Left cardiac atrium (tissue), 4 donors: Measurements from ENCODE around the gene CLDN18. TPM values are rescaled to one million over a fixed set of nuclear protein-coding genes. Genes with fewer than 3 reads are reported as not detected.

Experiments used
- ATAC-seq, 2 donors: fragments of 200-7000 bp; cut with Tn5 transposase; one replicate each; pipeline ENCODE4 v1.9.1; 2020; ENCODE audit warnings: mild to moderate bottlenecking in 2 of 2, moderate library complexity in 2 of 2
- DNase-seq: peaks from one replicate; pipeline ENCODE4 v3.0.0-alpha.2; 2020
- intact Hi-C, 2 donors: fragments of 100-400 bp; cut with DNase I; formaldehyde crosslinking; loops; one replicate each; pipeline versions ENCODE4 v1.14.1 to v1.15.1; 2022 to 2023
- total RNA-seq, 2 donors: library from RNA; stranded (reverse); fragmentation: NEBNext Ultra II Directional; extraction: Animal tissue kit (Norgen Biotek cat#: 25700); gene quantifications; one replicate each; pipeline ENCODE4 v1.2.1, GENCODE V29; 2021
- donor health status: DM: no; HTN: yes; CAD: no.
- donor health status: DM: no; HTN: yes; CAD: no; lungs with severe emphysema.
- donor health status: DM: yes; HTN: yes; CAD: no.
- donor health status: Dilated cardiomyopathy.

CLDN18 gene
- total RNA-seq, 2 donors from 2014 or later, result 13.2 to 47.9 TPM

DNA sequence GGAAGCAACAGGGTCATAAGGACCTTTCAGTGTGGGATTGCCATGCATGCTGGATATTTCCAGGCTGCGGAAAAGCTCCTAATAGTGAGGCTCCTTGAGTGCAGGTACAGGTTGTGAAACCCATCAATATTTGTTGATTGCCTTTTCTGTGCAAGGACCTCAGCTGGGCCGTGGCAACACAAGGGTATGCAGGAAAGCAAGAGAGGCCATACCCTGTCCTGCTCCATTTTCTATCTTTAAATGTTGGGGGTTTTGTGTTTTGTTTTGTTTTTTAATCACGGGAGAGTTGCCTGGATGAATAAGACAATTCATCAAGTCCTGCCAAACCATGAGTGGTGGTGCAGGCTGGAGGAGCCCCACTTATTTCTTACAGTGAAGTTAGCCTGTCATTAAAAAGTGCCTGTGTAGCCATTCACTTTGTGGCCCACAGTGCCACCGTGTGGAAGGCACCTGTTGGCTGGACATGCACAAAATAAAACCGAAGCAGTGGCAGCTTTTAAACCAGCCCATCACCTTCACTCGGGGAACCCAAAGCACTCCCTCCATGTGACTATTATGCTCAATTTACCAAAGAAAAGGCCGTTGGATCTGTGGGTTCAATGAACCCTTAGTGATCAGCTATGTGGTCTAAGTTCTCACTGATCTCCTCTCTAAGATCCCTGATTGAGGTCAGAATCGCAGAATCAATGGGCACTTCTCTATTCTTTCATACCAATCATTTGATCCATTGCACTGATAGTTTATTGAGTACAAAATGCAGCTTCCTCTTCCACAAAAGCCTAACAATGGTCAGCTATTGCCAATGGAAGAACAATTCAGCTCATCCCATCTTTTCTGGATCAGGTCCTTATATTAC lies 42.2 kb downstream of the CLDN18 start:
- peak; percentile 71 to 72 for ATAC-seq
- DNase-seq, result peak; percentile 40
- intact Hi-C loops, result loop anchor here in 1 of 2 donors (5.0 kb wide), 1 partner anchor 945 kb away; no protein-coding TSS in a partner anchor

DNA sequence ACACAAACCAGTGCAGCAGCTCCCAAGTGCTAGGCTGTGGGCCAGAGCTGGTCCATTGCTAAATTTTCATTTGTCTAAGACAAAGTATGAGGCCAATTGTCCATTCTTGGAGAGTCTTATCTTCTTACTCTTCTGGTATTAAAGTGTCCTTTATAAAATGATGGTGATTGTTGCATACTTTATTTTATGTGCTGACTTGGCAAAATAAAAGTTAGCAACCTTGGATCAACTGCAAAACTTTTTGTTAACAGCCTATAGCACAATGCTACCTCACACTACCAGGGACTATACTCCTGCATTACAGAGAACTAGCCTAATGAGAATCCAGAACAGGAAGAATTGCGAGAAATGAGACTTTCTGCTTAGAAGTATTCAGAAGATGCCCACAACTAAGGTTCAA lies 44.1 kb downstream of the CLDN18 start:
- DNase-seq, result no peak
- intact Hi-C loops, result loop anchor here in 1 of 2 donors (5.0 kb wide), 1 partner anchor 947 kb away; no protein-coding TSS in a partner anchor
- no peak for ATAC-seq

DNA sequence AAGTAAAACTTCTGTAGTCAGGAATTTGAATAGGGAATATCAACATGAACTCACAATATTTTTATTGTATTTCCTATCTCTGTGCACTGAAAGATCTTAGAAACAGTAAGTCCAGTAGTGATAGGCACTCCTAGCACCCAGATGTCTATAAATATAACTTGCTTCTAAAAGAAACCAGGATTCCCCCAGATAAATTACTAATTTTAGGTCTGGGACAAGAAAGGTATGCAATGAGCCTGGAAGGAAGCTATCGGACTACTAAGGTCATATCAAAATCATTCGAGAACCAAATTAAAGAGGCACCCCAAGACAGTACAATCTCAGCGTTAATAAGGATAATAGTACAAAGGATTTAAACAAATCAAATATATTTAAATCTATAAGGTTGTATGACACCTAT lies 47.4 kb downstream of the CLDN18 start:
- intact Hi-C loops, result no loop called here
- ATAC-seq (no peak), DNase-seq (no peak)

DNA sequence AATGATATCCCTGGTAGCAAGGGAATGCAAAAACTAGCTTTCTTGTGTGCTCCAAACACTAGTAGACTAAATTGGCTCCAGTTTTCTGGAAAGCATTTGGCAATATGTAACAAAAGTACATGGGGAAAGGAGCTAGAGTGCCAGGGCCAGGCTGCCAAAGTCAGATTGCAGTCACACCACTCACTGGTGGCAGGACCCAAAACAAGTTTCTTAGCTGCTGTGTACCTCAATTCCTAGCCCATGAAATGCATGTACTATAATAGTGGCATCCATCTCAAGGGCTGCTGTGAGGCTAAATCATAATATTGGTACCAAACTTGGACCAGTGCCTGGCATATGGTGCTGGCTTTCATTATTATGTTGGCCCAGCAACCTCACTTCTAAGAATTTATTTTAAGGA lies 49.3 kb downstream of the CLDN18 start:
- intact Hi-C loops, result no loop called here
- DNase-seq, result no peak
- ATAC-seq, result peak; percentile 46 to 76

DNA sequence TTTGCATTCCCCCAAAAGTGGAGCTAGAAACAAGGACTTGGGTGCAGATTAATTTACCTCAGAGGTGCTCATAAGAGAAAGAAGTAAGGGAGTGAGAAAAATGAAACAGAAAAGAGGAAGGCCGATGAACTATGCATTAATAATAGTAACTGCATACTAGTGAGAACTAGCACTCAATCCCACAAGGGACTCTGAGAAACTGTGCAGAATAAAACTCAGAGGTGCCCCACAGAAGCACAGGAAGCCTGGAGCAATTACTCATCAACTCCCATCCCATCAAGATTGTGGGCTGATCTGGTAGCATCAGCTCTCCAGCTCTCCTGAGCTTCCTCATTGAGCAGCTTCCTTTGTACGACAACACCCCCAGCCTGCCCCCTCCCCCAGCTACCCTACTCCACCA lies 50.8 kb downstream of the CLDN18 start:
- no peak for ATAC-seq
- no peak for DNase-seq
- intact Hi-C loops, result no loop called here

DNA sequence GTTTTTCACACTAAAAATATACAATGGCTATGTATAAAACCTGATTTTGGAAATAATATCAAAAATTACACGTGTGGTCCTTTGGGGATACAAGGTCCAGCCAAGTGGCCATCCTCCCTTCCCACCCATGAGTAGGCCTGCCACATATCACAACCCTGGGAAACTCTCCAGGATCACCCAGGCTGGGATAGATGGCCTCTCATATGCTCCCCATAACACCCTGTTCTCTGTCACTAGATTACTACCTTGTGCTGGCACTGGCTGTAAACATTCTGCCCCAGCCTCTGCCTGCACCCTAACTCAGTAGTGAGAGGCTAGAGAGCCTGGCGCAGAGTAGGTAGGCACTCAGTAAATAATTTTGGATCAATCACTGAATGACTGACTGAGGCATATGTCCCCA lies 52.1 kb downstream of the CLDN18 start:
- ATAC-seq (no peak), DNase-seq (no peak)
- intact Hi-C loops, result no loop called here

DNA sequence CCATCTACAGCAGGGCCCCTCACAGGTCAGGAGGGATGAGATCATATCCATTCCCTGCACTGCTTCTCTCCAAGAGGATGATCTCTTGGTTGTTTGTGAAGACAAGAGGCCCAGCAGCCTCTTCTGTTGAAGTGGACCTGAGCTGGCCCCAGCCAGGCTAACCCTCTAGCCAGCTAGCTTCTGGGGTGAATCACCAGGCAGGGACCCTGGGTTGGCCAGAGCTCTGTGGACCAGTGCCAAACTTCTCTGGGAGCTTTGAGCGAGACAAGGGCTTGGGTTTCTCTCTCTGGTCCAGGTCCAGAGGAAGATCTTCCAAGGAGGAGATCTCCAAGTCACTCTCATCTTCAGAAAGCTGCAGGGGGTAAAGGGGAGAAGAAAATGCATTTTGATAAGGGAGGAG lies 52.7 kb downstream of the CLDN18 start:
- intact Hi-C loops, result no loop called here
- DNase-seq (no peak), ATAC-seq (peak in 1 of 2 donors; percentile 77)

DNA sequence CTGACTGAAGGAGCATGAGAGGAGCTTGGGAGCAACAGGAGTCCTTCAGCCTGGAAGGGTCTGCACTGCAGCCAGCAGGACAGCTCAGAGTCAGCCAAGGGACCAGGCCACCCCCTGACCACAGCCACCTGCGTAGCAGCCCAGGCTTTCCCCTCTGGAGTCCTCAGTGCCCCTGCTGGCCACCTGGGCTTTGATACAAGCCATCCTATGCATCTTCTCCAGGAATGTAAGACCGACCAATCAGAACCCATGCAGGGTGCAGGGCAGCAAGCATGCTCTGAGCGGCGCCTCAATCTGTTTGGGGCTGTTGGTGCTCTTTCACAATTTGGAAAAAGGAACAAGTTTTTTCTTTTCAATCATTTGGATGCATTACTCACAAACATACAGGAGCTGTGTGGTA lies 53.5 kb downstream of the CLDN18 start:
- no peak for DNase-seq
- intact Hi-C loops, result no loop called here
- no peak for ATAC-seq

DNA sequence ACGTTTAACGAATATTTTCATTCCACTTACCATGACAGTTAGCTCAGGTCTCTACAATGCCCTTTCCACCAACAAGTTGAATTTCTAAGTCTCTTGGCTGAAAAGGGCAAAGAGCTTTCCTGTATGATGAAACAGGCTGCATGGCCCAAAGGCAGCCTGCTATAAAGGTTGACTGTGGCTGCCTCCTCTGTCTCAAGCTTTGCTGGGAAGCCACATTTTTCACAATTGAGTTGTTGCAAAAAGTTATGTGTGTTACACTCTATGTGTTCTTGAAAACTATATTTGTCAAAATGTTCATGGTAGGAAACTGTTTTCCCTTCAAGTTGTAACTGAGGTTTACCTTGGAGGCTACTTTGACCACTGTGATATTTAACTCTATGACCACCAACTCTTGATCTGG lies 56.0 kb downstream of the CLDN18 start:
- intact Hi-C loops, result loop anchor here in 1 of 2 donors (5.0 kb wide), 1 partner anchor 51 kb away; the partner anchor contains the start of gene DZIP1L
- no peak for DNase-seq
- ATAC-seq, result no peak

DNA sequence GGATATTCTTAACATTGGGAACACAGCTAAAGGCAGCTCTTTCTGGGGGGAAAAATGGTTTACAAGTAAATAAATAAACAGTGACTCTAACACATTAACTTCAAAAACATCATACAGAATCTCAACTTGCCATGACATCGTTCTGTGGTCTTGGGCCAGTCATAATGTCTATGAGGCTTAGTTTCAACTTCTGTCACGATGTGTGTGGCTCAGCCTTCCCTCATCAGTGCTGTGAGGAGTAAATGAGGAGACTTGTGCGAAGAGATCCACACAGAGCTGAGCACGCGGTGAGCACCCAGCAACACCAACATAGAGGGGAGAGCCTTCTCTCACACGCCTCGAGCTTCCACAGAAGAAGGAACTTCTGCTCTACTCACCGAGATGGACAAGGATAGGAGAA lies 56.4 kb downstream of the CLDN18 start:
- no peak for DNase-seq
- ATAC-seq, result no peak
- intact Hi-C loops, result loop anchor here in 1 of 2 donors (5.0 kb wide), 1 partner anchor 51 kb away; the partner anchor contains the start of gene DZIP1L

DNA sequence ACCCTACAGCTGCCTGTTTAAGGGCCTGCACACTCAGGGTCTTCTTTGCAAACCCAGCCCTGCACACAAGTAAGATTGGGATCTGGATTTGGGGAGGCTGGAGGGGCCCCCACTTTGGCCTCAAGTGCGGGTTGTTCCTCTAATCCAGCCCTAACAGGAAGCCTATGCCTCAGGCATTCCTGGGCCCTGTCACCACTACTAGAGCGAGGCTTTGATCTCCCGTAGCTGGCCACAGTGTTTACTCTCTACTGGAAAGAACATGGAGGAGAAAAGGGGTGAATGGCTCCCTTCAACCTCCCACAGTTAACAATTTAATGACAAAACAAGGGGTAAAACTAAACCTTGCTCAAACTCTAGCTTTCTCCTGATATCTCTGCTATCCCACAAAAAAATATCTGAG lies 57.0 kb downstream of the CLDN18 start:
- intact Hi-C loops, result loop anchor here in 1 of 2 donors (5.0 kb wide), 1 partner anchor 50 kb away; the partner anchor contains the start of gene DZIP1L
- ATAC-seq (no peak), DNase-seq (no peak)

DNA sequence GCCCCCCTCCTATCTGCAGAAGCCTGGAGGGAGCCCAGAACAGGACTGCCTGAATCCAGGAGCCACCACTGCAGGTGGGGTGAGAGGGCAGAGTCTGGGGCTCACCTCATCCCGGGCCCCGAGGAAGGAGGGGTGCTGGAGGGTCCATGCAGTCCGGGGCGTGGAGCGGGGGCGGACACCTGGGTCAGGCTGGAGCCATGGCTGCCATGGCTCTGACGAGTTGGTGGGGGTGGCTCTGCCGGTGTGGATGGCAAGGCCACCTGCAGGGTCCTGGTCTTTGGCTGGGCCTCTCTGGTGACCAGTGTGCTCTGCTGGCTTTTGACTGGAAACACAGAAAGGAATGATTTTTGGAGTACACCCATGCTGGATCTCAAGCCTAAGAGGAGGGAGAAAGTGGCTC lies 58.1 kb downstream of the CLDN18 start:
- intact Hi-C loops, result loop anchor here in 1 of 2 donors (5.0 kb wide), 1 partner anchor 49 kb away; the partner anchor contains the start of gene DZIP1L
- ATAC-seq (no peak), DNase-seq (no peak)

DNA sequence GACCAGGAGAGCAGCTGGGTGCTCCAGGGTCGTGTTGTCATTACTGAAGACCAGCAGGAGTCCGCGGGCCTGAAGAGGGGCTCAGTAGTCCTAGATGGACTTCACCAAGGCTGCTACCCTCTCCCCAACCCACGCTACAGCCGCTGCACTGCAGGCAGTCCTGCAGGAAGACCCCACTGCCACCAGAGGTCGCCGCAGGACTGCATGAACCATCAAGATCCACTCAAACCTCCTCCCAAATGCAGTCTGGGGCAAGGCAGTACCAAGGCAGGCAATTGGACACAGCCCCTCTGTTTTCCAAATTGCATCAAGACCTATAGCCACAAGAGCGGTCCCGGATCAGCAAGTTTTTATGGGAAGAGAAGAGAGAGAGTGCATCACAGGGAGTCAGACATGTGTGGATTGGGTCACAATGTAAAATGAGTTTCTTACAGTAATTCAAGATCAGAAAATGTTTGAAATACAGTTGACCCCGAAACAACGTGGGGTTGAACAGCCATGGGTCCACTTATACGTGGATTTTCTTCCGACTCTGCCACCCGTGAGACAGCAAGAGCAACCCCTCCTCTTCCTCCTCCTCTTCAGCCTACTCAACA lies 58.7 kb downstream of the CLDN18 start:
- DNase-seq (peak; percentile 82), ATAC-seq (peak; percentile 90 to 94)
- intact Hi-C loops, result loop anchor here (1.0 to 5.0 kb wide), 2 partner anchors 49 to 51 kb away; partner anchors contain the start of gene DZIP1L (in 1 of the 2)

DNA sequence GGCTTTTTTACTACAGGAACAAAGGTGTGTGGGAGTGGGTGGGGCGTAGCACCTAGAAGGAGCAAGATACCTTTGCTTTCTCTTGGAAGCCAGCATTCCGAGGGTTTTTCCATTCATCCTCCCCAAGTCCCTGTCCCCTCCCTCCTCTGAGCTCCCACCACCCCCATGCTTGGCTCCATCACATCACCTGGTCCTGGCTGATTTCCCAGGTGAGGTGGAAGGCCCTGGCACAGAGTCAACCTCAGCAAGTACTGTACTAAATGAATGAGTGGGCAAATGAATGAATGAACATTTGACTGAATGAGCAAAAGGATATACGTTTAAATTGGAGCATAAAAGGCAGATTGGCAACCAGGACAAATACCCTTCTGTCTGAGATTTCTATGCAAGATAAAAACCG lies 60.0 kb downstream of the CLDN18 start:
- no peak for ATAC-seq
- DNase-seq, result no peak
- intact Hi-C loops, result no loop called here

DNA sequence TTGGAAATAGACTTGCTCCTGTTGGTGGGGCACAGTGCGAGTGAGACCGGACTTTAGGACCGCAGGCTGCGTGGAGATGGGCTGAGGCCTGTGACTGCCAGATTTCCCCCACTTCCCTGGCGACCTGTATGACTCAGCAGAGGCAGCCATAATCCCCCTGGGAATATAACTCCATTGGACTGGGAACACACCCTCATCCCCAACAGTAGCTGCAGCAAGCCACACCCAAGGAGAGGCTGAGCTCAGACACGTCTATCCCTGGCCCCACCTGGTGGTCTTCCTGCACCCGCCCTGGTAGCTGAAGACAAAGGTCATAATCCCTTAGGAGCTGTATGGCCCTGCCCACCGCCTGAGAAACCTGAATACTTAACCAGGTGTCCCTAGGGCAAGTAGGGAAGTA lies 62.8 kb downstream of the CLDN18 start:
- no peak for DNase-seq
- ATAC-seq, result no peak
- intact Hi-C loops, result no loop called here

DNA sequence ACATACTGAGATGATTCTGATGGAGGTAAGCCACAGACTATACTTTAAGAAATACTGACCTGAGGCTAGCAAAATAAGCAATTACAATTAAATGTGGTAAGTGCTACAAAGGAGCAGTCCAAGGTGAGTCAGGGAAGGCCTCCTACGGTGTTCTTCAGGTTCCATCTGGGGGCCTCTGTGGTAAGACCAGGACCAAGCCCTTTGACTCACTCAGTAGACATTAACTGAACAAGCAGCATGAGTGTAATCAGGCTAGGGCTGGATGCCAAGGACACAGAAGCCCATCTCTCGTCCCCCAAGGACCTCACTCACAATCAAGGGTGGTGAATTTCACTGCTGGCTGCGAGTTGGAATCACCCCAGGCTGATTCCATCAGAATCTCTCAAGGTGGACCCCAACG lies 68.1 kb downstream of the CLDN18 start:
- intact Hi-C loops, result no loop called here
- DNase-seq, result no peak
- ATAC-seq, result no peak

DNA sequence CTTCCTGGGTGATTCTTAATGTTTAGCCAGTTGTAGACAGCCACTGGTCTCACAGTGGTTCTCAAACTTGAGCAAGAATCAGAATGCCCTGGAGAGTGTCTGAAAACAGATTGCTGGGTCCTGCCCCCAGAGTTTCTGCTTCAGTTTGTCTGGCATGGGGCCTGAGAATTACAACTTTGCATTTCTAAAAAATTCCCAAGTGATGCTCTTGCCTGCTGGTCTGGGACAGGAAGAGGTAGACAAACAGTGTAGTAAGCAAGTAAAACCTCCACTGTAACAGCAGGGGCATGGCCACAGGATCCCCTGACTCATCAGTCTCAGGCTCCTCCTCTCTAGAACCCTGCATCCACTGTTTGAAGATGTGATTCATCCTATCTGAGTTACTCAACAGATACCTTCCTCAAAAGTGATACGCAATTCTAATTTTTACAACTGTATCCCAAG lies 69.0 kb downstream of the CLDN18 start:
- DNase-seq (no peak), ATAC-seq (peak; percentile 38 to 78)
- intact Hi-C loops, result no loop called here

DNA sequence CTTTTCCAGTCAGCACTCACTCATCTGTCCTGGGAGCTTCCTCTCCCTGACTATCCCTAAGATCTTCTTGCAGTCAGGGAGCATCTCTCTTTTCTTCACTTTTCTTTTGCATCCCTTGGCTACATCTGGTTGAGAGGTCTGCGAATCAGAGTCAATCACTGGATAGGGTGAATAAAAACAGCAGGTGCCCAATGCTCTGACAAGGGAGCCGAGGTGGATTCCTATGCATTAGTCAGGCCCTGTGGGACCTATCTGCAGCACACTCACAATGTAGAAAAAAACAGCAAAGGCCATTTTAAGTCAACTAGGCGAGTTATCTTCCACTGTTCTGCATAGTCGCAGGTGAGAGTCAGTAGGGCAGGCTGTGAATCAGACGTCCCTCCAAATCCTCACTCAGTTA lies 69.9 kb downstream of the CLDN18 start:
- DNase-seq, result no peak
- intact Hi-C loops, result no loop called here
- ATAC-seq, result no peak

DNA sequence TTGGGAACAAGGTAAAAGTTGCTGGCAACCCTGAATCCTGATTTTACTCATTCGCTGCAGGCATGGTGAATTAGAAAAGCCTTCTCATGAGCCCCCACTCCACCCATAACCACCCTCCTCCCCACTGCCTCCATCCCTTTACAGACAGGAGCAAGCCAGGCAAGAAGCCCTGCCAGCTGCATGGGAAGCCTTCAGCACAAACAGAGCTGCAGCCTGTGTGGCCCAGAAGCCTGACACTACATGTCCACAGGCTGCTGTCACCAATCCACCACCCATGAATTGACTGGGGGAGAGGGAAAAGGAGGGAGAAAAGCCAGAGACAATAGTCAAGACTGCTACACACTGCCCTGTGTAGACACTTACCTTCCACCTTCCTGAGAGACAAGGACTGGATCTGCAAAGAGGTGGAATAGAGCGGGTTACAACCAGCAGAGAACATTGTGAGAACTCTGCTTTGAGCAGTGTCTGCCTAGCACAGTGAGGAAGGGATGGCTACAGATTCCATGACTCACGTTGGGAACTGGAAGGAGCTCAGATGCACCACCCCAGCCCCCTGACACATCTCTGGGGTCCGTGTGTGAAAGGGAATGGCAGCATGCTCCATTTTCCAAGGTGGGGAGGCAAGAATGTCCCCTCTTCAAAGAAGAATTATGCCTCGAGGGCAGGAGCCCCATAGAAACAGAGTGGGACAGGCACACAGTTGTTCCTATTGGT lies 71.6 kb downstream of the CLDN18 start:
- intact Hi-C loops, result no loop called here
- DNase-seq (no peak), ATAC-seq (peak in 1 of 2 donors; percentile 73)
